ENCODE results near the gene HECTD4.

Gene HECTD4

GRCh38 chr12:112151766-112152541, 230.3 kb downstream of the HECTD4 start:
- DNase-seq = no peak

GRCh38 chr12:112149596-112149995, 232.6 kb downstream of the HECTD4 start:
- DNase-seq = no peak

- DNase-seq = peak in 1 of 2 donors; percentile 6
These were observed 234.2 kb downstream of the HECTD4 start for GRCh38 chr12:112148031-112148513.

- no peak for DNase-seq
These were observed 236.1 kb downstream of the HECTD4 start for GRCh38 chr12:112146123-112146522.

GRCh38 chr12:112140728-112141127, 241.5 kb downstream of the HECTD4 start:
- DNase-seq = no peak

- DNase-seq = no peak
These were observed 247.5 kb downstream of the HECTD4 start for GRCh38 chr12:112134731-112135130.

- DNase-seq = no peak
These were observed 248.8 kb downstream of the HECTD4 start for GRCh38 chr12:112133418-112133817.

- DNase-seq = no peak
These were observed 250.5 kb downstream of the HECTD4 start for GRCh38 chr12:112131686-112132085.

GRCh38 chr12:112130441-112130998, 251.7 kb downstream of the HECTD4 start:
- no peak for DNase-seq

GRCh38 chr12:112126911-112127310, 255.3 kb downstream of the HECTD4 start:
- DNase-seq = no peak

- no peak for DNase-seq
These were observed 256.2 kb downstream of the HECTD4 start for GRCh38 chr12:112126000-112126438.

- DNase-seq = peak; percentile 98 to 99
These were observed 256.8 kb downstream of the HECTD4 start, which contains the start of gene TRAFD1 for GRCh38 chr12:112125250-112125999. Gene TRAFD1 (plus strand): TSS chr12:112125560. CDS start chr12:112130523, 4,963 bp downstream.

- DNase-seq = no peak
These were observed 257.3 kb downstream of the HECTD4 start for GRCh38 chr12:112124918-112125249.

GRCh38 chr12:112122823-112123690, 259.2 kb downstream of the HECTD4 start:
- DNase-seq = no peak

- DNase-seq = no peak
These were observed 260.3 kb downstream of the HECTD4 start for GRCh38 chr12:112121780-112122565.

- no peak for DNase-seq
These were observed 264.5 kb downstream of the HECTD4 start for GRCh38 chr12:112117685-112118084.

- DNase-seq = no peak
These were observed 265.8 kb downstream of the HECTD4 start for GRCh38 chr12:112116232-112117060.

- DNase-seq = no peak
These were observed 266.8 kb downstream of the HECTD4 start for GRCh38 chr12:112115259-112116045.

GRCh38 chr12:112112409-112113133, 269.7 kb downstream of the HECTD4 start:
- DNase-seq = no peak
